ENCODE measurements around the gene HMCN2. TPM values are rescaled to one million over a fixed set of nuclear protein-coding genes. Genes with fewer than 3 reads are reported as not detected.

Gene HMCN2, protein sequence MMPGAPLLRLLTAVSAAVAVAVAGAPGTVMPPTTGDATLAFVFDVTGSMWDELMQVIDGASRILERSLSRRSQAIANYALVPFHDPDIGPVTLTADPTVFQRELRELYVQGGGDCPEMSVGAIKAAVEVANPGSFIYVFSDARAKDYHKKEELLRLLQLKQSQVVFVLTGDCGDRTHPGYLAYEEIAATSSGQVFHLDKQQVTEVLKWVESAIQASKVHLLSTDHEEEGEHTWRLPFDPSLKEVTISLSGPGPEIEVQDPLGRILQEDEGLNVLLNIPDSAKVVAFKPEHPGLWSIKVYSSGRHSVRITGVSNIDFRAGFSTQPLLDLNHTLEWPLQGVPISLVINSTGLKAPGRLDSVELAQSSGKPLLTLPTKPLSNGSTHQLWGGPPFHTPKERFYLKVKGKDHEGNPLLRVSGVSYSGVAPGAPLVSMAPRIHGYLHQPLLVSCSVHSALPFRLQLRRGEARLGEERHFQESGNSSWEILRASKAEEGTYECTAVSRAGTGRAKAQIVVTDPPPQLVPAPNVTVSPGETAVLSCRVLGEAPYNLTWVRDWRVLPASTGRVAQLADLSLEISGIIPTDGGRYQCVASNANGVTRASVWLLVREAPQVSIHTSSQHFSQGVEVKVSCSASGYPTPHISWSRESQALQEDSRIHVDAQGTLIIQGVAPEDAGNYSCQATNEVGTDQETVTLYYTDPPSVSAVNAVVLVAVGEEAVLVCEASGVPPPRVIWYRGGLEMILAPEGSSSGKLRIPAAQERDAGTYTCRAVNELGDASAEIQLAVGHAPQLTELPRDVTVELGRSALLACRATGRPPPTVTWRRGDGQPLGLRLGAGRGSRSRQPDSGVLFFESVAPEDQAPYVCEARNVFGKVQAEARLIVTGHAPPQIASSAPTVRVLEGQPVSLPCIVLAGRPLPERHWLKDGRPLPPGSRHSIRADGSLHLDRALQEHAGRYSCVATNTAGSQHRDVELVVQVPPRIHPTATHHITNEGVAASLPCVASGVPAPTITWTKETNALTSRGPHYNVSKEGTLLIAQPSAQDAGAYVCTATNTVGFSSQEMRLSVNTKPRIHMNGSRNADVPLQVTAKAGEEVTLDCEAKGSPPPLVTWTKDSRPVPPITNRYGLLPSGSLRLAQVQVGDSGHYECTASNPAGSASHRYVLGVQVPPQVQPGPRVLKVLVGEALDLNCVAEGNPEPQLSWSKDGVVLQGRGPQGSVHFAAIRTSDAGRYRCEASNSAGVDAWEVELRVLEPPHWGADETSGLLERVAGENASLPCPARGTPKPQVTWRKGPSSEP (N-terminal part only)
- 10 to 100 TPM; 24.8 to 61.7 (median 36.1) TPM for total RNA-seq

GRCh38 chr9:130265431-130266235 lies at the start of gene HMCN2:
Gene HMCN2, plus strand, starts transcription at chr9:130265760. Its CDS starts 119 bp downstream, at chr9:130265879.
- peak in 1 of 3 donors; percentile 45 for DNase-seq
- Histone ChIP-seq H3K27ac (peak within 1 kb of the TSS; percentile 23 to 82 (median 64)), H3K27me3 (peaks cover 0 to 13% of the 10 kb centered on the region in 2 donors), H3K4me3 (peak within 1 kb of the TSS; percentile 16 to 52 (median 32)), H3K4me1 (peaks cover 0 to 22% (median 0%) of the 10 kb centered on the region in 4 donors), H3K9me3 (no peaks in the 10 kb centered on the region), H3K36me3 (no peaks in the 10 kb centered on the region)
- no peak for TF ChIP-seq POLR2A (IDR thresholded peaks at IDR 0.05)
- TF ChIP-seq, protein P1, sequence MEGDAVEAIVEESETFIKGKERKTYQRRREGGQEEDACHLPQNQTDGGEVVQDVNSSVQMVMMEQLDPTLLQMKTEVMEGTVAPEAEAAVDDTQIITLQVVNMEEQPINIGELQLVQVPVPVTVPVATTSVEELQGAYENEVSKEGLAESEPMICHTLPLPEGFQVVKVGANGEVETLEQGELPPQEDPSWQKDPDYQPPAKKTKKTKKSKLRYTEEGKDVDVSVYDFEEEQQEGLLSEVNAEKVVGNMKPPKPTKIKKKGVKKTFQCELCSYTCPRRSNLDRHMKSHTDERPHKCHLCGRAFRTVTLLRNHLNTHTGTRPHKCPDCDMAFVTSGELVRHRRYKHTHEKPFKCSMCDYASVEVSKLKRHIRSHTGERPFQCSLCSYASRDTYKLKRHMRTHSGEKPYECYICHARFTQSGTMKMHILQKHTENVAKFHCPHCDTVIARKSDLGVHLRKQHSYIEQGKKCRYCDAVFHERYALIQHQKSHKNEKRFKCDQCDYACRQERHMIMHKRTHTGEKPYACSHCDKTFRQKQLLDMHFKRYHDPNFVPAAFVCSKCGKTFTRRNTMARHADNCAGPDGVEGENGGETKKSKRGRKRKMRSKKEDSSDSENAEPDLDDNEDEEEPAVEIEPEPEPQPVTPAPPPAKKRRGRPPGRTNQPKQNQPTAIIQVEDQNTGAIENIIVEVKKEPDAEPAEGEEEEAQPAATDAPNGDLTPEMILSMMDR (IDR thresholded peaks at IDR 0.05): no peak

- Histone ChIP-seq H3K4me1 (no peaks in the 10 kb centered on the region), H3K4me3 (no peak overlapping the region), H3K9me3 (no peaks in the 10 kb centered on the region), H3K36me3 (no peaks in the 10 kb centered on the region), H3K27me3 (no peaks in the 10 kb centered on the region), H3K27ac (no peak overlapping the region)
- no peak for TF ChIP-seq POLR2A (IDR thresholded peaks at IDR 0.05)
- TF ChIP-seq, protein P1 (IDR thresholded peaks at IDR 0.05): no peak
- DNase-seq: no peak
Measured at GRCh38 chr9:130217838-130218237, 47.7 kb upstream of the HMCN2 start.

DNA sequence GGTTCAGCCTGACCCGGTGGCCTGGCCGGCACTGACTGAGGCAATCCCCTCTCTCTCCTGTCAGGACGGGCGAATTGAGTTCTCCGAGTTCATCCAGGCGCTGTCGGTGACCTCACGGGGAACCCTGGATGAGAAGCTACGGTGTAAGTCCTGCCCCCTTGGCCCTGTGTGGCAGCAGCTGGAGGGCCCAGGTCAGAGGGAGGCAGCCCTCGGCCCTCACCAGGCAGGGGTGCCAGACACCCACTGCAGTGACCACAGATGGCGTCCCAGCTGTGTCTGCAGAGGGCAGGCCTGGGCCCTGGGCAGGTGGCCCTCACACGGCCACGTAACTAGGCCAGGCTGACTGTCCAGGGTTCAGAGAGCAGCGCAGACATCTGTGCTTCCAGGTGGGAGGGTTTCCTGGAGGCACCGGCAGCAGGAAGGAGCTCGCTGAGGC lies 45.9 kb upstream of the HMCN2 start:
- no peak overlapping the region for H3K4me3 ChIP-seq
- TF ChIP-seq POLR2A (IDR thresholded peaks at IDR 0.05): no peak
- TF ChIP-seq, protein P1 (IDR thresholded peaks at IDR 0.05): no peak
- H3K4me1 ChIP-seq: no peaks in the 10 kb centered on the region
- no peaks in the 10 kb centered on the region for H3K36me3 ChIP-seq
- peak overlapping the region in 1 of 4 donors; percentile 42 for H3K27ac ChIP-seq
- H3K27me3 ChIP-seq: no peaks in the 10 kb centered on the region
- DNase-seq: no peak
- no peaks in the 10 kb centered on the region for H3K9me3 ChIP-seq

- Histone ChIP-seq H3K27ac (peak overlapping the region in 1 of 4 donors; percentile 42), H3K4me3 (no peak overlapping the region), H3K27me3 (no peaks in the 10 kb centered on the region), H3K4me1 (no peaks in the 10 kb centered on the region), H3K36me3 (no peaks in the 10 kb centered on the region), H3K9me3 (no peaks in the 10 kb centered on the region)
- TF ChIP-seq, protein P1 (IDR thresholded peaks at IDR 0.05): peak in 1 of 6 experiments; percentile 16
- TF ChIP-seq POLR2A (IDR thresholded peaks at IDR 0.05): no peak
- no peak for DNase-seq
Measured at GRCh38 chr9:130220352-130220751, 45.2 kb upstream of the HMCN2 start.
